NCI-H2171 (cell line): Measurements from ENCODE around the gene TUBGCP5.
"Not testable (repeated sequence)": the region's sequence is repeated elsewhere in the genome, so short reads cannot be mapped to it uniquely, and the experiment has no call there.

Source experiments
- DNase-seq: peaks from one replicate; lab custom pipeline; 2025; lab: John Stamatoyannopoulos, UW

Gene TUBGCP5

DNA sequence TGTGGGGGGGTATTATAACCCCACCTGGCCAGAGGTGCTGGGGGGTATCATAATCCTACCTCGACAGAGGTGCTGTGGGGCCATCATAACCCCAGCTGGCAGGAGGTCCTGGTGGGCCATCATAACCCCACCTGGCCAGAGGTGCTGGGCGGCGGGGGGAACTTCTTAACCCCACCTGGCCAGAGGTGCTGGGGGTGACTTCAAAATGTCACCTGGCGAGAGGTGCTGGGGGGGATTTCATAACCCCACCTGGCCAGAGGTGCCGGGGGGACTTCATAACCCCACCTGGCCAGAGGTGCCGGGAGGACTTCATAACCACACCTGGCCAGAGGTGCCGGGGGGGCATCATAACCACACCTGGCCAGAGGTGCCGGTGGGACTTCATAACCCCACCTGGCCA is 2.4 kb upstream of the TUBGCP5 start:
- DNase-seq = not testable (repeated sequence)

- no peak for DNase-seq
These were observed 530 bp upstream of the TUBGCP5 start for GRCh38 chr15:23039917-23040281.

- peak; percentile 34 for DNase-seq
These were observed 635 bp downstream of the TUBGCP5 start for GRCh38 chr15:23038726-23039142.

DNA sequence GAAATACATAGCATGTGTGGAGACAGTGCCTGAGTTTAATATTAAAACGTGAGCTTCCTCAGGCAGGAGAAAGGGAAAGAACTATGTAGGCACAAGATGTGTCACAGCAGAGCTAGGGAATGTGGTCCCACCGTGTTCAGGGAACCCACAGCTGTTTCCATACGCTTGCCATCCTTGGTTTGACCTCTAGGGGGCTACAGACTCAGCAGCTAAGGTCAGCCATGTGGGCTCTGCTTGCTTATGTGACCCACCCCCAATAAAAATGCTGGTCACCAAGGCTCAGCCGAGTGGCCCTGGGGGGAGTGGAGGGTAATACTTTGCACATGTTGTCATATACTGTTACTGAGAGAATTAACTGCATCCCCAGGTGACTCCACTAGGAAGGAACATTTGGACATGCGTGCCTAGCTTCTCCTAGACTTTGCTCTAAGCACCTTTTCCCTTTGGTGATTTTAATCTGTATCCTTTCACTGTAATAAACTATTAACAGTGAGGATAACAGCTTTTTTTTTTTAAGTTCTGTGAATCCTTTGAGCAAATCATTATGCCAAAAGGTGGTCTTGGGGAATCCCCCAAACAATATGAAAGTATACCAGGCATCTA is 3.3 kb downstream of the TUBGCP5 start:
- no peak for DNase-seq

GRCh38 chr15:23033979-23034378 is 5.4 kb downstream of the TUBGCP5 start:
- no peak for DNase-seq

- DNase-seq = no peak
These were observed 13.2 kb downstream of the TUBGCP5 start for GRCh38 chr15:23026218-23026617.

- no peak for DNase-seq
These were observed 17.2 kb downstream of the TUBGCP5 start for GRCh38 chr15:23022156-23022555.

- no peak for DNase-seq
These were observed 24.9 kb downstream of the TUBGCP5 start for GRCh38 chr15:23014394-23015000.

- DNase-seq = no peak
These were observed 25.7 kb downstream of the TUBGCP5 start for GRCh38 chr15:23013681-23014080.

DNA sequence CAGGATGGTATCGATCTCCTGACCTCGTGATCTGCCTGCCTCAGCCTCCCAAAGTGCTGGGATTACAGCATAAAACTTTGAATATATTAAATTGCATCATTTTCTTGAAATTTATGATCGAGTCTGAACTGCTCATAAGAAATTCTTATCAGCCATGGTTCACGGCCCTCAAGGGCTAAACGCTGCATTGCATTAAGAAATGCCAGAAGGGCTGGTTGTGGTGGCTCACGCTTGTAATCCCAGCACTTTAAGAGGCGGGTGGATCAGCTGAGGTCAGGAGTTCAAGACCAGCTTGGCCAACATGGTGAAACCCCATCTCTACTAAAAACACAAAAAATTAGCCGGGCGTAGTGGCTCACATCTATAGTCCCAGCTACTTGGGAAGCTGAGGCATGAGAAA is 26.8 kb downstream of the TUBGCP5 start:
- DNase-seq = not testable (repeated sequence)

- no peak for DNase-seq
These were observed 35.6 kb downstream of the TUBGCP5 start for GRCh38 chr15:23003736-23004135.

GRCh38 chr15:23002920-23003319 is 36.4 kb downstream of the TUBGCP5 start:
- DNase-seq = no peak

- no peak for DNase-seq
These were observed 43.6 kb downstream of the TUBGCP5 start for GRCh38 chr15:22995795-22996194.

DNA sequence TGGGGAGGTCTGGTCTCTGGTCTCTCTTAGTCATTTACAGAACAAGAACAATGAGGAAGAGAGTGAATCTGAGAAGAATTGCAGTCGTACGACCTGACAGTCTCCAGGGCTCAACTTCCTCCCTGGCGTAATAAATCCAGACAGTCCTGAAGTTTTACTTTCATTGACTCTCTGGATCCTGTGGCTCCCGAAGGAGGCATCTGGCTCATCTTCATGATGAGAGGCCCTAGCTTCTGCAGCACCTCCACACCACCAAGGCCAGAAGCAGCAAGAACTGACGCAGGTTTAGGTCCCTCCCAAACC is 47.4 kb downstream of the TUBGCP5 start:
- no peak for DNase-seq

- DNase-seq = no peak
These were observed 49.5 kb downstream of the TUBGCP5 start for GRCh38 chr15:22989576-22990477.

GRCh38 chr15:22988811-22989210 is 50.6 kb downstream of the TUBGCP5 start:
- no peak for DNase-seq

GRCh38 chr15:22981931-22982330 is 57.4 kb downstream of the TUBGCP5 start:
- not testable (repeated sequence) for DNase-seq

DNA sequence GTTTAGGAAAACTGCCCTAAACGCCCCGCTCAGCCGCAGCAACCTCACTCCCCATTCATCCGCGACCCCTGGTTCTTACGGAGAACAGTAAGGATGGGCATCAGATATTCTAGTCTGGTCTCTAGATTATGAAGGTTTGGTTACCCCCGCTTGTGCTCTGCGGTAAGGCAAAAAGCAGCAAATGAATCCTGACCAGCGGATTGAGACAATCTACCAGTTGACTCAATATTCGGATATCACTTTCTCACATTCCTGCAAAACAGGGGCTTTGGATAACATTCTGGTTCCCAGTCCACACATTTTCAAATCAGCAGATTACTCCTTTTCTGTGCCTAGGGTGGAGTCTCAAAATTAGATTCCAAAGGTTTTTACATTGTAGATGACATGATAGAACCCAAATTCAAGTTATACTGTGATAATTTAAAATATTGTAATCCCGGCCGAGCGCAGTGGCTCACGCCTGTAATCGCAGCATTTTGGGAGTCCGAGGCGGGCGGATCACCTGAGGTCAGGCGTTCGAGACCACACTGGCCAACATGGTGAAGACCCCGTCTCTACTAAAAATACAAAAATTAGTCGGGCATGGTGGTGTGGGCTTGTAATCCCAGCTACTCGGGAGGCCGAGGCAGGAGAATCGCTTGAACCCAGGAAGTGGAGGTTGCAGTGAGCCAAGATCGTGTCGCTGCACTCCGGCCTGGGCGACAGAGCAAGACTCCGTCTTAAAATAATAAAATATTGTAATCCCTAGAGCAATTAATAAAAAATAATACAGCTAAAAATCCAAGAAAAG is 58.1 kb downstream of the TUBGCP5 start:
- DNase-seq = no peak

DNA sequence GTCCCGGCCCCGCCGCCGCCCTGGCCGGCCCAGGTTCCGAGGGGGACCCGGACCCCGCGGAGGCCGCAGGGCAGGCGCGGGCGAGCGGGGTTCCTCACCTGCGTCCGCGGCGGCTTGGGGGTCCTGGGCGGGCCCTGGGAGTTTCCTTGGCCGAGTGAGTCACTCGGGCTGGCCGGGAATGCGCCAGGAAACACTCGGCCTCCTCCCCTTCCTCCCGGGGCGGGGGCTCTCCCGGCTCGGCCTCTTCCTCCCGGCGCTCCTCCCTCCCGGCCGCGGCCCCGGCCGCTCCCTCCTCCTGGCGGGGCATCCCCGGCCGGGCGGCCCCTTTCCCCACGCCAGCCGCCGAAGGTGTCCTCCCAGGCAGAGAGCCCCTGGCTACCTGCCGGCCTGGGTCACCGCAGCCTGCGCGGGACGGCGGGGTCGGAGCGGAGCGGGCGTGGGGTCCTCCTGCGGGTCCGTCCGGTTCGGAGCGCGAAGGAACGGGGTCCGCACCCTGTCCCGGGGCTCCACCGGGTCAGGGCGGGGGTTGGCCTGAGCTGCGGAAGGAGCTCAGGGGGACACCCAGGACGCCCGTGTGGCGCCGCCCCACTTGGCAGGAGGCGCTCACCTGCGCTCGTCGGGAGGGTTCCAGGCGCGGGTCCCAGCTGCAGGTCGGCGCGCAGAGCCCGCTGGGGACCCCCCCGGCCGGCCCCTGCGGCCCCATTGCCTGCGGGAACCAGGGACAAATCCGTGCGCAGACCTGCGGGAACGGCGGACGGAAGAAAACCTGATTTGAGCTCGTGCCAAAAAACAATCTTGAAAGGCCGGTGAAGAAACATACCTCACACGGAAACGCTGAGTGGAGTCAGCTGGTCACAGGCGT is 58.9 kb downstream of the TUBGCP5 start, which contains the start of gene CYFIP1:
CYFIP1 (minus strand) TSS at position 180 of the 862 bp plus-strand sequence. CDS start 33,083 bp downstream, outside the sequence.
- DNase-seq = peak; percentile 32

DNA sequence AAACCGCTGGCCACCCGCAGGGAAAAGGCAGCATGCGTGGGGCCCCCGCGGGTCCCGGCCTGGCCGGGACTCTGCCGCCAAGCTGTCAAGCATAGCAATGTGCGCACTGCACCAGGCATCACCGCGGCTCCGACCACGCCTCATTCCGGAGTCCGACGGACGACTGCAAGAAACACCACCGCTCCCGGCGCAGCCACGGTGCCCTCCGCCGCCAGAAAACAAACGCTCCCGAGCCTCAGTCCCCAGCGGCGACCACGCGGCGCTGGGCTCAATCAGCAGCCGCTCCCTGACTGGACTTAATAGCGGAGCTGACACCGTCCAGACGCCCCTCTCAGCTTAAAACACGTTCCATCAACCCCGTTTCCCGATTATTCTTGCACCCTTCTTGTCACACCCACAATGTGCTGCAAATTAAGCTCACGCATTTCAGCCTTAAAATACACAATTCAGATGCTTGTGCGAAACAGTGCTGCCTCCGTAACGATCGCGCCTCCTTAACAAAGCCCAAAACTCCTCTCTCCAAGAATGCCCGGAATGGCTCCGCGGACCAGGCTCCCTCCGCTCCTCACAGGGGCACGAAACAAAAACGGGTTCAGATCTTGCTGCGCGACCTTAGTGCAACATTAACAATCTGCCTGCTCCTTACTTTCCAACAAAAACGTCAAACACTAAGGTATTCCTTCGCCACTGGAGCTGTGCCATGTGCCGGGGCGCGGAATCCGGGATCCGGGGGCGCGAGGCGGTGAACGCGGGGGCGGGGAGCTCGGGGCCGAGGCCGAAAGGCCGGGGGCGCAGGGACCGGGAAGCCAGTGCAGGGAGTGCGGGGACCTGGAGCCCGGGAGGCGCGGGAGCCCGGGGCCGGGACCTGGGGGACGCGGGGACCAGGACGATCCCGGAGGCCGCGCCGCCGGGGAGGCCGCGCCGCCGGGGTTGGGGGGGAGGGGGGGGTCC is 59.9 kb downstream of the TUBGCP5 start:
- peak; percentile 8 for DNase-seq
